HS-5 (cell line): Measurements from ENCODE around the gene TIMP3.

ENCODE experiments used
- DNase-seq: peaks from one replicate; pipeline ENCODE4 v3.0.0-alpha.2; 2012; ENCODE audit warnings: low read depth

TIMP3 gene

GRCh38 chr22:32786027-32786418 lies 15.5 kb upstream of the TIMP3 start:
- DNase-seq = no peak

DNA sequence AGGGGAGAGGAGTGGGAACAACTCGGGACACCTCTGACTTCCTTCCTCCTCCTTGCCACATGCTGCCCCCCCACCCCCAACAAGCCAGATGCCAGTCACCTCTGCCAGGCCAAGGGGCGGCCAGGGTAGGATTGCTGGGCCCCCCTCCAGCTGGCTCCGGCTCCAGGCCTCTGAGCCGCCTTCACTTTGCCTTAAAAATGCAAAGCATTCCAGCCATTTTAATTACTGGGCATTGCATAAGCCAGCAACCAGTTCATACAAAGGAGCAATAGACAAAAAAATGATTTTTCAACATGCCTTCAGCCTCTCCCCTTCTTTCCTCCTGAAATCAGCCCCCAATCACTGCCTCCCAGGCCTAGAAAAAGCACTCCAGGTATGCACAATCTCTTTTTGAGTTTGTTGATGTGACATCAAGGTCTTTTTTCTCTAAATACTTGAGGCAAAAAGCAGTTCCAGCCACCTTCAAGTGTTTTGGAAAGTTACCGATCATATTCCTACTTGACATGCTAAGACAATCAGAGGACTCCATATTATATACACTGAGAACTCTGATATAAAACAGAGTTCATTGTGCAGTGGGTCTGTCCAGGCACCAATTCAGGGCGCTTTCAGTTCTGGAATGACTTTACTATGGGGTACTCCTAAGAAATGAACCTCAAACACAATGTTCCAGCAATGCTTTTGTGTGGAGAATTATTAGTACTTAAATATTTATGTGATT lies 12.4 kb upstream of the TIMP3 start:
- DNase-seq = no peak

DNA sequence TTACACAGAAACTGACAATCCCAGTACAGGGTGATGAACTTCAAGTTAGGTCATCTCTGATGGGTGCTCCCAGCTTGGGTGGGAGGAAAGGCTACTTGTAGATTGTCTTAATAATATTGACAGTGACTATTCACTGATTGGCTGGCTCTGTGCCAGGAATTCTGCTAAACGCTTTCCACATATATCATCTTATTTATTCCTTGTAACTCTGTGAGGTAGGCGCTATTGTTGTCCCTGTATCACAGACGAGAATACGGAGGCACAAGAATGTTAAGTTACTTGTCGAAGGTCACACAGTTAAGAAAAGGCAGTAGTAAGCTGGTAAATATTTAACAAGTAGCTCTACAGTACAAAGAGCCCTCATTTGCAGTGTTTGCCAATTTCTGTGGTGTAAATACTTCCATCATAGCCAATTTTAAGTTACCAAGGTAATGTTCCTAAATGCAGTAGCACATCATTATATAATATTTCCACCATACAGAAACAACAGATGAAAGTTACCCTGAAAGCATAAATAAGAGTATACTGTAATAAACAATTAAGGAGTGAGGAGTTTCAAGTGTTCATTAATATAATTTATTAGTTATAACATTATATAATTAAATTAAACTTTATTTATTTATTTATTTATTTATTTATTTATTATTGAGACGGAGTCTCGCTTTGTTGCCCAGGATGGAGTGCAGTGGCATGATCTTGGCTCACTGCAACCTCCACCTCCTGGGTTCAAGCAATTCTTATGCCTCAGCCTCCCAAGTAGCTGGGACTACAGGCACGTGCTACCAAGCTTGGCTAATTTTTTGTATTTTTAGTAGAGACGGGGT lies 11.5 kb upstream of the TIMP3 start:
- no peak for DNase-seq

GRCh38 chr22:32791056-32791455 lies 10.4 kb upstream of the TIMP3 start:
- no peak for DNase-seq

DNA sequence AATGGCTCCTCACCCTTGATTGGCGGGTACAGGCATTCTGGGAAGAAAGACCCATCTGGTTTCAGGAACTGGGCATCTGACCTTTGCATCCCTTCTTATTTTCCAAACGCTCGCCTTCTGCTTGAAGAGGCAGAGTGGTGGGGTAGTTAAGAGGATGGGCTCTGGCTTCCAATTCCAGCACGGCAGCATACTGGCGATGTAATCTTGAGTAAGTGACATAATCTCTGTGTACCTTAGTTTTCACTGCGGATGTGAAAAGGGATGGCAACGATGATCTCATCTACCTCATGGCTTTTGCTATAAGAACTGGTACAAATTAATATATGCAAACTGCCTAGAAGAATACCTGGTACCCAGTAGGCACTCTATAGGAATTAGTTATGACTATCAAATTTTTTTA lies 10.0 kb upstream of the TIMP3 start:
- DNase-seq = no peak

GRCh38 chr22:32793589-32793988 lies 7.9 kb upstream of the TIMP3 start:
- no peak for DNase-seq

GRCh38 chr22:32794449-32795213 lies 6.9 kb upstream of the TIMP3 start:
- DNase-seq = no peak

GRCh38 chr22:32795214-32795596 lies 6.3 kb upstream of the TIMP3 start:
- no peak for DNase-seq

- no peak for DNase-seq
Measured at GRCh38 chr22:32796865-32797573, 4.5 kb upstream of the TIMP3 start.

- no peak for DNase-seq
Measured at GRCh38 chr22:32799496-32799895, 2.0 kb upstream of the TIMP3 start.

DNA sequence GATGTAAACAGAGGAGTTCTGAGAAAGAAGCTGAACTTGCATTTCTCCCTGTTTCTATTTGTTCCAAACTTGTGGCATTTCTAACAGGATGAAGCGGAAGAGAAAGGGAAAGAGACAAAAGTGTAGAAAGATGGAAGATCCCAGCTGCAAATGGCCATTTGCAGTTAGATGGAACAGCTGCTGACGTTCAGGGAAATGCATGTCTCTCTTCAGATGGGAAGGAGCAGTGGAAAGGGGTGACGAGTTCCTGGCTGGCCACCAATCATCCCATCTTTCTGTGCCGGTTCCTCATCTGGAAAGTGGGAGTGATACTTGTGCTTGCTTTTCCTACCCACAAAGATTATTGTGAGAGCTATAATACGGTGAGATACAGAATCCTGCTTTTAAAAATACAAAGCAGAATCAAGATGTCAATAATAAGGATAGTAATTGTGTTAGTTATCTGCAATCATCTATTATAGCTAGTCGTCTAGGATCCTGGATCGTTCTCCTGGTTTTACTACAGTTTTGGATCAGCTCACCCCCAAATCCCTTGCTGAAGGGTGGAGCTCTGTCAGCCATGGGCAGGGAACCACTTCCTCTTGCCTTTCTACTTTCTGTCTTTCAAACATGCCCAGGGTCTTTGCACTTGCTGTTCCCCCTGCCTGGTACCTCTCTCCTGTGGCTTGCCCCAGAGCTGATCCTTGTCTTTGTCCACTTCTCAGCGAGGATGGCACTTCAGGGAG lies 1.2 kb upstream of the TIMP3 start:
- DNase-seq = no peak

- DNase-seq = no peak
Measured at GRCh38 chr22:32800994-32801536, 440 bp upstream of the TIMP3 start.

DNA sequence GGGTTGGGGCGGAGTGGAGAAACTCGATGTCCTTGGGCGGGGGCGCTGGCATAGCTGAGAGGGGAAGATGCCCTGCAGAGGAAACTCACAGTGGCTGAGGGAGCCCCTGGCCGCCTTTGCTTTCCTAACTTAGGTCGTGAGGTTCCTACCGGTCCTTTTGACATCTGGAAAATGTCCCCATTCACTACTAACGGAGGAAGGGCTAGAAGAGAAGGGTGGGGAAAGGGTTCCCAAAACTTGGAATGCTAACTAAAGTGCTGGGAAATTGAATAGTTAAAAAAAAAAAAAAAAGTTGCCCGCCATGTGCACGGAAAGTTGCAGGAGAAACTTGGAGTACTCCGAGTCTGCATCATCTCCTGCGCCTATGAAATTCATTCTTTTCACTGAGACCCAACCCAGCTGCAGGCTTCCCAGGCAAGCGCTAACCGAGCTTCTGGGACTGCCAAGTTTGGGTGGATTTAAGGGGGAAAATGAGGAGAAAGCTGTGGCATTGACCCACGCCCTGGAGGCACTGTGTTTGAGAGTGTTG lies 796 bp downstream of the TIMP3 start:
- DNase-seq = no peak

- DNase-seq = no peak
Measured at GRCh38 chr22:32803020-32803737, 1.7 kb downstream of the TIMP3 start.

GRCh38 chr22:32803738-32804435 lies 2.4 kb downstream of the TIMP3 start:
- DNase-seq = no peak

- no peak for DNase-seq
Measured at GRCh38 chr22:32804531-32805360, 3.2 kb downstream of the TIMP3 start.

GRCh38 chr22:32805361-32805881 lies 3.9 kb downstream of the TIMP3 start:
- no peak for DNase-seq

DNA sequence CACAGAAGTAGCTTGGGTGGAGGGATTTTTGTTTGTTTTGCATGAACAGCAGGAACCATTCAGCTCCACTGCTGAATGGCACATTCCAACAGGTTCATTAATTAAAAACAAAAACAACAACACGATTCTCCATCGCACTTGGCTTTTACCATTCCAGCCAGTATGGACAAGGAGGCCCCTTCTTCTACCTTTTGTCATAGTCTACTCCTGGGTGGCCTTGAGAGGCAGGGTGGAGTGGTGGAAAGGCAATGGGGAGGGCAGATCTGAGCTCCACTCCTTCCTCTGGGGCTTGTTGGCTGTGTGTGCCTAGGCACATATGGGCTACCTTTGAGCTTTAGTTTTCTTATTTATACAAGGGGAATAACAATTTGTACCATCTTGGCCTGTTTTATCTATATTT lies 4.8 kb downstream of the TIMP3 start:
- DNase-seq = no peak
